ENCODE results near the gene BEND4. TPM values are rescaled to one million over a fixed set of nuclear protein-coding genes. Genes with fewer than 3 reads are reported as not detected.
"Not testable (repeated sequence)": the region's sequence is repeated elsewhere in the genome, so short reads cannot be mapped to it uniquely, and the experiment has no call there.

The BEND4 gene
- 0.08 TPM for total RNA-seq

DNA sequence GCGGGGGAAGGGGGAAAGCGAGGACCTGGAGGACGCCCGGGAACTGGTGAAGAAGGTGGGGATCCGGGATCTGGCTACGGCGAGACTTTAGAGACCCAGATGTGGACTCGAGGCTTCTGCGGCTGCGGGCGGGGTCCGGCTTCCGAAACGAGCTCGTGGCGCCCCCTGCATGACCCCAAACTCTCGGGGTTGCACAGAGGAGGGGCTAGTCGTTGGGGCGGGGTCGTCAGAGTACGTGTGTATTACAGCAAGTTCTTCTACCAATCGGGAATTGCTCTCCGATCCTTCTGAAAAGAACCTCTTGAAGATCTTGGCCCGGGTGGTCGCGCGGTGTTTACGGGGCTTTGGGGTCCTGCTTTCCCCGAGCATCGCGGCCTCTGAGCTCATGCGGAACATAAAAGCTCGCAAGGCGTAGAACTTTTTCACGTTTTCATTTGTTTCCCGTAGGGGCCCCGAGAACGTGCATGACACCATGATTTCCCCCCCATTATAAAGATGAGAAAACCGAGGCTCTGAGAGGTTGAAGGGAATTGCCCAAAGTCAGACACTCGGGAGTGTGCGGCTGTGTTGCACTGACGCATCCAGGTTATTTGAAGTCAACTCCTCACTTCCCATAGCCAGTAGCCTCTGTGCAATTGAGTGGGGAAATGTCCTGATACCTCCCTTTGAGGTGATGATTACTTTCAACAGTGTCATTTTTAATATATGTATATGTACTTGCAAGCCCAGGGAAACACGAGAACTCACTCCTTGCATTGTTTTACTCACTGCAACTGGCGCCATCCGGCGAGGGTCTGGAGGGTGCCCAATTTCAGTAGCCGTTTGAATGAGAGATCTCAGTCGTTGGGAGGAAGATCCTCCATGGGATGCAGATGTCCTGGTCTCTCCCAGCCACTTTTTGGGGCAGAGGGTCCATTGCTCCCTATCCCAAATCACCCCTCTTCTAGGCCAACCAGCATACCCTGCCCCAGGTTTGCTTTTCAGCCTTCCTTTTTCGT, at the start of gene BEND4:
Gene BEND4 (minus strand): TSS at position 149 of the 998 bp plus-strand sequence. CDS start 512 bp downstream, outside the sequence.
- ATAC-seq, result peak; percentile 19

- ATAC-seq, result no peak
These were observed 44.9 kb upstream of the BEND4 start for GRCh38 chr4:42197341-42197740.

DNA sequence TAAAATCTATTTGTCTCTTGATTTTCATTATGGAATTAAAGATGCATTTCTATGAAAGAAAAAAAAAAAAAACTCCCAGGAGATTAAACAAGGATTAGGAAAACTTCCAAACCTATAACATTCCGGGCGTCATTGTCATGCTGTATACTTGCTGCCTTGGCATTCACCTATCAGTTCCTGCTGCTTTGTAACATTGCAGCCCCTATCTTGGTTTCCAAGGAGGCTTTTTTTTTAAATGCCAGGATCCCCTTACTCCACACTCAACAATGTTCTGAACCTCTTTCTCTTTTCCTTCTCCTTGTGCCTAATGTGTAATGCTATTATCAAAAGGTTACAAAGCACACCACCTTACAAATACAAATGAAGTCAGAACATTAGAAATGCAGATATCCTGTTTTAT, 20.5 kb upstream of the BEND4 start:
- no peak for ATAC-seq

GRCh38 chr4:42172128-42172790, 19.8 kb upstream of the BEND4 start:
- ATAC-seq, result no peak

- no peak for ATAC-seq
These were observed 15.3 kb upstream of the BEND4 start for GRCh38 chr4:42167709-42168108.

GRCh38 chr4:42166186-42166585, 13.7 kb upstream of the BEND4 start:
- not testable (repeated sequence) for ATAC-seq

GRCh38 chr4:42159271-42160001, 7.0 kb upstream of the BEND4 start:
- ATAC-seq, result no peak

DNA sequence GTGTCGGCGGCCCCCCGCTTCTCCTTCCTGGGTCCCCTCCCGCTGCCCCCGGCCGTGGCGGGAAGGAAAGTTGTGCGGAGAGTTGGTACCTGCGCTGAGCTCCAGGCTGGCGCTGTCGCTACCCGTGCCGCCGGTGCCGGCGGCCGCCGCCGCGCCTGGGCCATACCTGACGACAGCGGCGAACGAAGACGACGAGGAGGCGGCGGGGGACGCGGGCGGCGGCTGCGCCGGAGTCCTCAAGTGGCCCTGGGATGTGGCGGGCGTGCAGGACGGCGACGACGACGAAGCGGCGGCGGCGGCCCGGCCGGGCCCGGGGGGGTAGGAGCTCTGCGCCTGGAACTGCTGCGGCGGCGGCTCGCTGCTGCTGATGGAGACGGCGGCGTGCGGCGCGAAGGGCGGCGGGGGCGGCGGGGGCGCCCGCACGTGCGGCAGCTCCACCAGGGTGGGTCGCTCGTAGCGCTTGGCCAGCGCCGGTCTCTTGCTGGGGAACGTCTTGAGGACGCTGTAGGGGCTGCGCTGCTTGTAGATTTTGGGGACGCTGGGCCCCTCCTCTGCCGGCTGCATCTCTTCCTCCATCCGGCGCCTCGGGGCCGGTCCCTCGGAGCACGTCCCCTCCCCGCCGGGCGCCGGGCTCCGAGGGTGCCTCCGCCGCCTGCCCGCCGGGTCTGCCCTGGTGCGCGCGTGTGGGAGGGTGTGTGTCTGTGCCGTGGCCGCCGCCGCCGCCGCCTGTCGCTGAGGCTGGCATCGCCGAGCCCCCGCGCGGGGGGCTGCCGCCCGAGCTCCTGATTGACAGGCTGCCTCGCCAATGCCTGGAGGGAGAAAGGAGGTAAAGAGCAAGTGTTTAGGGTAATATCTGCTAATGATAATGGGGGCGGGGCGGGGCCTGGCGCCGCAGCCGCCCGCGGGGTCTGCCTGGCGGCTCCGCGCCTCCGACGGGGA, 618 bp downstream of the BEND4 start:
- ATAC-seq, result peak; percentile 56

DNA sequence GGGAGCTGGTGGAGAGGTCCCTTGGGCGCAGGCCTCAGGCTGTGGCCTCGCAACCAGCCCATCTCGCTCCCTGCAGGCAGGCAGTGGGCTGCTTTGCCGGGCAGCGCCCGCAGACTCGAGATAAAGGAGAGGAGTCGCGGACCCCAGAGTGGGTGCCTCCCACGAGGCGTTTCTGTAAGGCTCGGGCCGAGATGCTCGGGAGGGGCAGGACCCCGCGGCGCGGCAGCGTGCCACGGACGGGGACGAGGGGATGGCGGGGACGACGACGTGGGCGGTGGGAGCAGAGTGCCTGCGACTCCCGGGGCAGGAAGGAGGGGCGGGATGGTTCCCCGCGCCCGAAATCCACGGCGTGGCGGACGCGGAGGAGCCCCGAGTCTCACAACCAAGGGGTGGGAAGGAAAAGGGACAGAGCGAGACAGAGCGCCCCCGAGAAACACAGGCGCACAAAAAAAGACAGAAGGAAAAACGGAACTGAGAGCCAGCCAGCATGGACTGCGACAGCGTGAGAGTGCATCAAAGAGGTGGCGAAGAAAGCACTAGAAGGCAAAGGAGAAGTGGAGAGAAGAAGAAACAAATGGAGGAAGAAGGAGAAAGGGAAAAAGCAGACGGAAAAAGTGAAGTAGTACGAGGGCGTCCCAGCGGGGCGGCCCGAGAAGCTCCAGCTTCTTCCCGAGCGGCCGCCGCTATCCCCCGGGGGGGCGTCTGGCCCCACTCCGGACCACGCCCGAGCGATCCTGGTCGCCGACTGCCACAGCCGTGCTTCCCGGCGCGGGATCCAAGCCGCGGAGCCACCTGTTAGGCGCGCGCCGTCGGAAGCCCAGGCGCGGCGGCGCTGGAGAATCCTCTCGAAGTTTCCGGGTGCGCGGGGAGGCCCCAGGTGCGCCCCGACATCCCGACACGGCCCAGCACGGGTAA, 1.5 kb downstream of the BEND4 start:
- no peak for ATAC-seq

GRCh38 chr4:42149004-42149403, 3.5 kb downstream of the BEND4 start:
- no peak for ATAC-seq

DNA sequence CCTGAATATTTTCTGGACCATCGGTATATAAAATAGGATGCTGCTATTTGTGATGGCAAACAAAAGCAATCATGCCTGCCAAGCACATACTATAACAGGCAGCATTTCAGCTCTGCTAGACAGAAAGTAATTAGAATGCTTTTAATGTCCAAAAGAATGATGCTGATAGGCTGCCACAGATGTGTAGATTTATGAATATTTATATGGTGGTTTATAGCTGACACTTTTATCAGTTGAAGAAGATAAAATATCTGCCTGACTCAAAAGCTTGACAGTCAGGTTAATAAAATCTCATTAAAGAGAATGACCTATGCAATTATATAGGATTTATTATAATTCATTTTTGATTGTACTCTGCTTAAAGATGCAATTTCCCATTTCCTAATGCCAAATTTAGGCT, 4.0 kb downstream of the BEND4 start:
- ATAC-seq, result no peak

GRCh38 chr4:42144028-42144427, 8.4 kb downstream of the BEND4 start:
- no peak for ATAC-seq

DNA sequence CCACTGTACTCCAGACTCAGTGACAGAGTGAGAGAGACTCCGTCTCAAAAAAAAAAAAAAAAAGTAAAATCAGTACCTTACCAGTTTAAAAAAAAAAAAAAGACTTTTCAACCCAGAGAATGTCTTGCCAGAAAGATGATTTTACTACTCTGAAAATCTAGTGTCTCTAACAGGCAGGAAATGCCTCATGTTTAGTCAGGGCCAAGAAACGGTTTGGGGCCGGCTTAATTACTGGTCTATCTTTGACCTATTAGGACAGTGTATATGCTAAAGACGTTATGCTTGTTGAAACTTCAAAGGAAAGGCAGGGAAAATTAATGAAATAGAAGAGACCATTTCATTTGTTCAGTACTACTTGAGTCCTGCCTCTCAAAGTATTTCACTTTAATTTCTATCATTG, 9.9 kb downstream of the BEND4 start:
- no peak for ATAC-seq

GRCh38 chr4:42136371-42136770, 16.1 kb downstream of the BEND4 start:
- ATAC-seq, result no peak

- no peak for ATAC-seq
These were observed 19.4 kb downstream of the BEND4 start for GRCh38 chr4:42133006-42133405.

DNA sequence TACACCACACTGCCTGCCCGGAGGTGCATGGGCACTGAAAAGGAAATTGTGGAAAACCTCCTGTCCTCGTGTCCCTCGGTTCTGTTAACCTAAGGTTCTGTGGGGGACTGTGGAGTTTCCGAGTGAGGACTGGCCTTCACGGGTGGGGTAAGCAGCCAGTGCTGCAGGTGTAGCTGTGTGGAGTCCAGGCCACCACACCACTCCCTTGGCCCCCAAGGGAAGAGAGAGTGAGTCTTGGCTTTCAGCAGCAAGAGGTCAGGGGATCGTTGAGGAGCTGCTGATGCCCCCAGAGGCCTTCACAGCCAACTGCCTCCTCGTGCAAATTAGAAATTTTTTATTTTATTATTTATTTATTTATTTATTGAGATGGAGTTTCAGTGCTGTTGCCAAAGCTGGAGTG, 20.4 kb downstream of the BEND4 start:
- no peak for ATAC-seq

DNA sequence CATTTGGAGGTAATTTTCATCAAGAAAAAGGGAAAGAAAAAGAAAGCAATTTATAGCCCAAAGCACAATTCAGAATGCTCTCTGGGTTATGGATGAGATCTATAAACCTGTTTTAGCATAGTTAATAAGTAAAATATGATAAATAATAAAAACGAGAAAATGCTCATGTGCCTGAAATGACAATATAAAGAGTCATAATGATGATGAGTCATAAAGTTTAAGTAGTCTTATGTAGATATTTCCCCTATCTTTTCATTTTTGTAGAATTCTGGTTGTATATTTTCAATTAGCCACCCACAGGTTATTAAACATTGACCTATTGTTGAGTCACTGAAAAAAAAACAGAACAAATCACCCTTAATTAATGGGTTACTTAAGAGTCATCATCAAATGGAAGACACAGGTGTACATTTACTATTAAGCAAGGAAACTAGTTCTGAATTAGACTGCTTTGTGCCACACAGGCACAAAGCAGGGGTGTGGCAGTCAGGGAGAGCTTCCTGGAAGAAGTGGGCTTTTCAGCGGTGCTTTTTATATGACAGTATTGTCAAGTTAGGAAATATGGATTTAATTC, 29.3 kb downstream of the BEND4 start:
- no peak for ATAC-seq

DNA sequence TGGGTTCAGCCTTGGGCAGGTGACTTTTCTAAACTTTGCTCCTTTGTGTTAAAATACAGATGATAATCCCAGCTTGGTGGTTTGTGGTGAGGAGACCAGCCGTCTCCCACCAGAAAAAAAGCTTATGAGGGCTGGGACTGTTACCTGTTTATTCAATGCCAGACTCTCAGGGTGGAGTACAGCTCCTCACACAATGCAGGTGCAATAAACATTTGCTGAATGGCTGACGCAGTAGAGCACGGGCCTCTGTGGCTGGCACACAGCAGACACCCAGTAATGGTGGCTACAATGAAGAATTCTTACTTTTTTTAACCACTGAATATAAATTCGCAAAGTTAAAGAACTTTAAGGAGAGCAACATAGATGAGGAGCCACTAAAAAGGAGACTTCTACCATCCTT, 30.2 kb downstream of the BEND4 start:
- ATAC-seq, result no peak

DNA sequence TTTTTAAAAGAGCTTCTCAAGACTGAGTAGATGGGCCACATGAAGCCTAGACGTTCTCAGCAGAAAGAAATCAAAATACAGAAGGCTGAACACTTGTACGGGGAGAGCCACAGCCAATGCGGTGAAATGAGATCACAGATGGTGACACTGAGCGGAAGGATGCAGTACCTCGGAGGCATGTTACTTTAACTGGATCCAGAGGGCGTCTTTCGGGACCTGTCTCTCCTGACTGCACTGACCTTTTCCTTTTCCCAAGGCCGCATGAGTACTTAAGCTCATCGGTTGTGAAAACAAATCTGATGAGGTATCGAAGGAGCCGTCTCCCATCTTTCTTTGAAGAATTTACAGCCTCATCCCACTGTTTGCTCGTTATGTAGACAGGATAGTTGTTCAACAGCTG, 32.6 kb downstream of the BEND4 start:
- no peak for ATAC-seq

- no peak for ATAC-seq
These were observed 39.6 kb downstream of the BEND4 start for GRCh38 chr4:42112846-42113245.

Measured in esophagus mucosa (tissue), 1 donor.